ENCODE measurements around the gene PARVA. TPM values are rescaled to one million over a fixed set of nuclear protein-coding genes. Genes with fewer than 3 reads are reported as not detected.

The PARVA gene
- total RNA-seq, 2 experiments from 2014 or later, result not detected

GRCh38 chr11:12397931-12398334 is 20.6 kb downstream of the PARVA start:
- no peaks in the 10 kb centered on the region for H4K20me1 ChIP-seq (ENCODE audit: insufficient read depth, low read length)
- H2AFZ ChIP-seq (ENCODE audit: low read length), result no peak overlapping the region
- H3K79me2 ChIP-seq (ENCODE audit: insufficient read depth, low read depth, low read length), result no peaks in the 10 kb centered on the region
- H3K27ac ChIP-seq (ENCODE audit: low read depth, low read length, poor library complexity, severe bottlenecking), result no peak overlapping the region
- ChIA-PET CTCF (ENCODE audit: unreplicated experiment) (no interaction called here), POLR2A (interaction anchor here (0.7 kb wide), 1 partner anchor 270 kb away, joined by 3 read pairs; no protein-coding TSS in a partner anchor)
- no peak overlapping the region for H3K4me3 ChIP-seq (ENCODE audit: low read depth, low read length, poor library complexity, severe bottlenecking)
- H3K4me1 ChIP-seq (ENCODE audit: insufficient read depth, low read length, poor library complexity, severe bottlenecking), result no peaks in the 10 kb centered on the region
- no peaks in the 10 kb centered on the region for H3K9me2 ChIP-seq (ENCODE audit: insufficient read depth, low read length)
- TF ChIP-seq EZH2phosphoT487 (IDR thresholded peaks at IDR 0.05; ENCODE audit: borderline replicate concordance, low read depth, low read length), result no peak
- TF ChIP-seq, protein P1, sequence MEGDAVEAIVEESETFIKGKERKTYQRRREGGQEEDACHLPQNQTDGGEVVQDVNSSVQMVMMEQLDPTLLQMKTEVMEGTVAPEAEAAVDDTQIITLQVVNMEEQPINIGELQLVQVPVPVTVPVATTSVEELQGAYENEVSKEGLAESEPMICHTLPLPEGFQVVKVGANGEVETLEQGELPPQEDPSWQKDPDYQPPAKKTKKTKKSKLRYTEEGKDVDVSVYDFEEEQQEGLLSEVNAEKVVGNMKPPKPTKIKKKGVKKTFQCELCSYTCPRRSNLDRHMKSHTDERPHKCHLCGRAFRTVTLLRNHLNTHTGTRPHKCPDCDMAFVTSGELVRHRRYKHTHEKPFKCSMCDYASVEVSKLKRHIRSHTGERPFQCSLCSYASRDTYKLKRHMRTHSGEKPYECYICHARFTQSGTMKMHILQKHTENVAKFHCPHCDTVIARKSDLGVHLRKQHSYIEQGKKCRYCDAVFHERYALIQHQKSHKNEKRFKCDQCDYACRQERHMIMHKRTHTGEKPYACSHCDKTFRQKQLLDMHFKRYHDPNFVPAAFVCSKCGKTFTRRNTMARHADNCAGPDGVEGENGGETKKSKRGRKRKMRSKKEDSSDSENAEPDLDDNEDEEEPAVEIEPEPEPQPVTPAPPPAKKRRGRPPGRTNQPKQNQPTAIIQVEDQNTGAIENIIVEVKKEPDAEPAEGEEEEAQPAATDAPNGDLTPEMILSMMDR (conservative IDR thresholded peaks at IDR 0.05; ENCODE audit: low read length), result no peak
- no peak overlapping the region for H3K4me2 ChIP-seq (ENCODE audit: low read length)
- H3K9me3 ChIP-seq (ENCODE audit: low read length), result no peaks in the 10 kb centered on the region
- intact Hi-C loops (cut with micrococcal nuclease; ENCODE audit: unreplicated experiment), result no loop called here
- no peaks in the 10 kb centered on the region for H3K36me3 ChIP-seq (ENCODE audit: insufficient read depth, low read length)
- no peak for DNase-seq (ENCODE audit: low spot score)
- BruUV-seq (replicated peaks), result no TSS peak

GRCh38 chr11:12399355-12399754 is 22.0 kb downstream of the PARVA start:
- Histone ChIP-seq H3K4me2 (ENCODE audit: low read length) (no peak overlapping the region), H3K4me1 (ENCODE audit: insufficient read depth, low read length, poor library complexity, severe bottlenecking) (no peaks in the 10 kb centered on the region), H3K36me3 (ENCODE audit: insufficient read depth, low read length) (no peaks in the 10 kb centered on the region), H2AFZ (ENCODE audit: low read length) (no peak overlapping the region), H3K79me2 (ENCODE audit: insufficient read depth, low read depth, low read length) (no peaks in the 10 kb centered on the region), H3K9me2 (ENCODE audit: insufficient read depth, low read length) (no peaks in the 10 kb centered on the region), H3K27ac (ENCODE audit: low read depth, low read length, poor library complexity, severe bottlenecking) (no peak overlapping the region), H3K4me3 (ENCODE audit: low read depth, low read length, poor library complexity, severe bottlenecking) (no peak overlapping the region), H3K9me3 (ENCODE audit: low read length) (no peaks in the 10 kb centered on the region), H4K20me1 (ENCODE audit: insufficient read depth, low read length) (no peaks in the 10 kb centered on the region)
- POLR2A ChIA-PET, result no interaction called here
- no TSS peak for BruUV-seq (replicated peaks)
- DNase-seq (ENCODE audit: low spot score), result no peak
- CTCF ChIA-PET (ENCODE audit: unreplicated experiment), result no interaction called here
- TF ChIP-seq, protein P1 (conservative IDR thresholded peaks at IDR 0.05; ENCODE audit: low read length), result no peak
- TF ChIP-seq EZH2phosphoT487 (IDR thresholded peaks at IDR 0.05; ENCODE audit: borderline replicate concordance, low read depth, low read length), result no peak
- intact Hi-C loops (cut with micrococcal nuclease; ENCODE audit: unreplicated experiment), result no loop called here

DNA sequence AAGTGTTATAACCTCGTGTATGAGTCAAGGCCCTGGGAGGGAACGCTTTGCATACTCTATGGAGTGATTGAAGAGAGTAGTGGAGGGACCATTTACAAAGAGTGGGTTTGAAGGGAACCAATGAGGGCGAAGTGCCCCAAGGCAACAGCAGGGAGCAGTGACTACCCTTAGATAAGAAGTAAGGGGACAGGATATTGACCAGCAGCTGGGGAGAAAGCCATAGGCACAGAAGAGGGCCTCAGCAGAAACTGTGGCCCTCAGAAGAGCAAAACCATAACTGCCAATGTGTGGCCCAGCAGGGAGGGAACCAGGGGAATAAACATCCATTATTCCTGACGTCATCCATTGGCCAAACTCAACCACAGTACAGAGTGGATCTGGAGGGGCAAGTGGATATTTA is 24.7 kb downstream of the PARVA start:
- no peak overlapping the region for H3K4me2 ChIP-seq (ENCODE audit: low read length)
- TF ChIP-seq, protein P1 (conservative IDR thresholded peaks at IDR 0.05; ENCODE audit: low read length), result no peak
- TF ChIP-seq EZH2phosphoT487 (IDR thresholded peaks at IDR 0.05; ENCODE audit: borderline replicate concordance, low read depth, low read length), result no peak
- no peaks in the 10 kb centered on the region for H3K9me3 ChIP-seq (ENCODE audit: low read length)
- H3K27ac ChIP-seq (ENCODE audit: low read depth, low read length, poor library complexity, severe bottlenecking), result no peak overlapping the region
- intact Hi-C loops (cut with micrococcal nuclease; ENCODE audit: unreplicated experiment), result no loop called here
- no peaks in the 10 kb centered on the region for H3K9me2 ChIP-seq (ENCODE audit: insufficient read depth, low read length)
- no peaks in the 10 kb centered on the region for H3K4me1 ChIP-seq (ENCODE audit: insufficient read depth, low read length, poor library complexity, severe bottlenecking)
- no peaks in the 10 kb centered on the region for H3K79me2 ChIP-seq (ENCODE audit: insufficient read depth, low read depth, low read length)
- POLR2A ChIA-PET, result no interaction called here
- no peak overlapping the region for H2AFZ ChIP-seq (ENCODE audit: low read length)
- H4K20me1 ChIP-seq (ENCODE audit: insufficient read depth, low read length), result no peaks in the 10 kb centered on the region
- no peak overlapping the region for H3K4me3 ChIP-seq (ENCODE audit: low read depth, low read length, poor library complexity, severe bottlenecking)
- no peak for DNase-seq (ENCODE audit: low spot score)
- CTCF ChIA-PET (ENCODE audit: unreplicated experiment), result no interaction called here
- H3K36me3 ChIP-seq (ENCODE audit: insufficient read depth, low read length), result no peaks in the 10 kb centered on the region
- no TSS peak for BruUV-seq (replicated peaks)
